ENCODE results near the gene GTF3C1. TPM values are rescaled to one million over a fixed set of nuclear protein-coding genes. Genes with fewer than 3 reads are reported as not detected.
A peak's percentile ranks its signal among the peaks of the same experiment; 100 is the strongest.

Gene GTF3C1
- total RNA-seq, 4 donors from 2014 or later = 73.2 to 247 (median 85.3) TPM

GRCh38 chr16:27547134-27547533, 2.6 kb downstream of the GTF3C1 start:
- Histone ChIP-seq H3K27ac (peak overlapping the region; percentile 50), H3K9me3 (no peaks in the 10 kb centered on the region), H3K36me3 (no peaks in the 10 kb centered on the region), H3K4me1 (peaks cover 3 to 18% of the 10 kb centered on the region in 2 donors), H3K4me3 (no peak overlapping the region), H3K27me3 (no peaks in the 10 kb centered on the region)
- peak; percentile 34 to 54 for DNase-seq
- no peak for TF ChIP-seq POLR2A (IDR thresholded peaks at IDR 0.05)
- TF ChIP-seq CTCF (IDR thresholded peaks at IDR 0.05) = no peak
- intact Hi-C loops (cut with DNase I; ENCODE audit: low total_unique reads) = no loop called here

GRCh38 chr16:27544671-27545070, 5.0 kb downstream of the GTF3C1 start:
- H3K27ac ChIP-seq = no peak overlapping the region
- TF ChIP-seq POLR2A (IDR thresholded peaks at IDR 0.05) (no peak), CTCF (IDR thresholded peaks at IDR 0.05) (no peak)
- peaks cover 3 to 18% of the 10 kb centered on the region in 2 donors for H3K4me1 ChIP-seq
- no peaks in the 10 kb centered on the region for H3K9me3 ChIP-seq
- H3K27me3 ChIP-seq = no peaks in the 10 kb centered on the region
- no peak overlapping the region for H3K4me3 ChIP-seq
- intact Hi-C loops (cut with DNase I; ENCODE audit: low total_unique reads) = no loop called here
- no peak for DNase-seq
- no peaks in the 10 kb centered on the region for H3K36me3 ChIP-seq

GRCh38 chr16:27543801-27544200, 5.9 kb downstream of the GTF3C1 start:
- DNase-seq = no peak
- Histone ChIP-seq H3K4me3 (no peak overlapping the region), H3K9me3 (no peaks in the 10 kb centered on the region), H3K27ac (no peak overlapping the region), H3K36me3 (no peaks in the 10 kb centered on the region), H3K4me1 (peaks cover 3 to 15% of the 10 kb centered on the region in 2 donors), H3K27me3 (no peaks in the 10 kb centered on the region)
- TF ChIP-seq CTCF (IDR thresholded peaks at IDR 0.05) (no peak), POLR2A (IDR thresholded peaks at IDR 0.05) (no peak)
- intact Hi-C loops (cut with DNase I; ENCODE audit: low total_unique reads) = no loop called here

- TF ChIP-seq CTCF (IDR thresholded peaks at IDR 0.05) (no peak), POLR2A (IDR thresholded peaks at IDR 0.05) (no peak)
- Histone ChIP-seq H3K27ac (no peak overlapping the region), H3K36me3 (no peaks in the 10 kb centered on the region), H3K4me1 (no peaks in the 10 kb centered on the region), H3K9me3 (no peaks in the 10 kb centered on the region), H3K27me3 (no peaks in the 10 kb centered on the region), H3K4me3 (no peak overlapping the region)
- intact Hi-C loops (cut with DNase I; ENCODE audit: low total_unique reads) = no loop called here
- no peak for DNase-seq
Measured at GRCh38 chr16:27539636-27540035, 10.1 kb downstream of the GTF3C1 start.

- no peaks in the 10 kb centered on the region for H3K27me3 ChIP-seq
- no peak for DNase-seq
- no peaks in the 10 kb centered on the region for H3K36me3 ChIP-seq
- H3K4me1 ChIP-seq = no peaks in the 10 kb centered on the region
- H3K4me3 ChIP-seq = no peak overlapping the region
- no peaks in the 10 kb centered on the region for H3K9me3 ChIP-seq
- no peak for TF ChIP-seq CTCF (IDR thresholded peaks at IDR 0.05)
- no peak for TF ChIP-seq POLR2A (IDR thresholded peaks at IDR 0.05)
- H3K27ac ChIP-seq = no peak overlapping the region
- intact Hi-C loops (cut with DNase I; ENCODE audit: low total_unique reads) = no loop called here
Measured at GRCh38 chr16:27539120-27539519, 10.6 kb downstream of the GTF3C1 start.

Measured in uterus (tissue), 4 donors.